NCI-H226 (cell line): Measurements from ENCODE around the gene ATP6V0A1.
"Not testable (repeated sequence)": the region's sequence is repeated elsewhere in the genome, so short reads cannot be mapped to it uniquely, and the experiment has no call there.

Experiments used
- DNase-seq: peaks from one replicate; pipeline ENCODE4 v3.0.0-alpha.2; 2015

ATP6V0A1 gene

DNA sequence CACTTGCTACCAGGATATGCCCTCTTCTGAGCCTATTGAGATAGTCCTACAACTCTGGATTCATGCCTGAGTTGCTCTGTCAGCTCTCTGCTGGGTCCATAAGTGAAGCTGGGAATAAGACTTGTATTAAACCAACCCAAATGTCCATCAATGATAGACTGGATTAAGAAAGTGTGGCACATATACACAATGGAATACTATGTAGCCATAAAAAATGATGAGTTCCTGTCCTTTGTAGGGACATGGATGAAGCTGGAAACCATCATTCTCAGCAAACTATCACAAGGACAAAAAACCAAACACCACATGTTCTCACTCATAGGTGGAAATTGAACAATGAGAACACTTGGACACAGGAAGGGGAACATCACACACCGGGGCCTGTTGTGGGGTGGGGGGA lies 19.1 kb downstream of the ATP6V0A1 start:
- DNase-seq = not testable (repeated sequence)

DNA sequence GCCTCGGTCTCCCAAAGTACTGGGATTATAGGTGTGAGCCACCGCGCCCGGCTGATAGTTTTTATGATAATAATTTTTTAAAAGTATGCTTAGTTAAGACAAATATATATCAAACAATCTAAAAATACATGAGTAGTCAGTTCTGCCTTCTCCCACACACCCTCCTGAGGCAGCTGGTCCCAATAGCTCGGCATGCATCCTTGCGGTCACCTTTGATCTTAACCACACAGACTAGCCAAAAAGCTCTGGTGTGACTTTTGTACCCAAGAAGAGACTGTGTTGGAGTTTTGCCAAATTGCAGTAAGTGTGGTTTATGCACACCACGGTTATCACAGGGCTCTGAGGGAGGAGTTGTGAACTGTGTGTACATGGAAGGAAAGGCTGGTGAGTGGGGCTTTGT lies 25.6 kb downstream of the ATP6V0A1 start:
- DNase-seq = no peak

DNA sequence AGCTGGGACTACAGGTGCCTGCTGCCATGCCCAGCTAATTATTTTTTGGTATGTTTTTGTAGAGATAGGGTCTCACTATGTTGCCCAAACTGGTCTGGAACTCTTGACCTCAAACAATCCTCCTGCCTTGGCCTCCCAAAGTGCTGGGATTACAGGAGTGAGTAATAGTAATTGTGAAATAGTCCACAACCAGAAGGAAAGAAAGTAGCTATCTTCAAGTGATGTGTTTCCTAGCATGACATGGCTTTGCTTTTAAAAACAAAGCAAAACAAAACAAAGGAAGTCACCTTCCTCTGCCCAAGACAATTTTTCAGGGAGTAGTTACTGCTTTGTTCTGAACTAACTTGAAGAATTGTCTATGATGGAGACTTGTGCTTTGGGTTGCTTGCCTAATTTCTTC lies 27.0 kb downstream of the ATP6V0A1 start:
- no peak for DNase-seq

DNA sequence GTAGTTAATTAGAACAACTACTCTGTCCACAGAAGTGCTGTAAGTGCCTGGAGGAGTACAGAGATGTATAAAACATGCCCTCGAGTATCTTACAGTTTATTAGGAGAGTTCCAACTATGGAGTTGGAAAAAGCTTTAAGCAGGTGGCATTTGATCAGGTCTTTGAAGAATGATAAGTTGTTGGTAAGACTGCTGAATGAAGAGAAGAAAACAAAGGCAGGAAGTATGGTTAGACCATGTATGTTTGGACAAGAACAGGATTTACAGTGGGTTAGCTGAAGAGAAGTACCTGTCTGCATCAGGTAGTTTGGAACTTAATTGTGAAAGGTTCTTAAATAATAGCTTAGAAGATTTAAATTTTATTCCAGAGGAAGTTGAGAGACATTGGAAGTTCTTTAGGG lies 29.4 kb downstream of the ATP6V0A1 start:
- DNase-seq = no peak

DNA sequence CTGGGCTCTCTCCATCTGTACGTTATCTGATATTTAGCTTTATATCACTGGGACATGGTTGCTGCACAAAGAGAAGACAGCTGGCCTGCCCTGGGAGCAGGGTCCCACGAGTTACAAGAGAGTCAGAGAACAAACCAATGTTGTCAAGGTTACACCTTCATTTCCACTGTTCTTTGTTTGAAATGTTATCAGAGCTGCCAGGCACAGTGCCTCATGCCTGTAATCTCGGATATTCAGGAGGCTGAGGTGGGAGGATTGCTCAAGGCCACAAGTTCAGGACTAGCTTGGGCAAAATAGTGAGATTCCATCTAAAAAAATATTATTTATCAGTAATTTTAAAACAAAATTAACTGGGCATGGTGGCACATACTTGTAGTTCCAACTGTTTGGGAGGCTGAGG lies 34.6 kb downstream of the ATP6V0A1 start:
- no peak for DNase-seq

DNA sequence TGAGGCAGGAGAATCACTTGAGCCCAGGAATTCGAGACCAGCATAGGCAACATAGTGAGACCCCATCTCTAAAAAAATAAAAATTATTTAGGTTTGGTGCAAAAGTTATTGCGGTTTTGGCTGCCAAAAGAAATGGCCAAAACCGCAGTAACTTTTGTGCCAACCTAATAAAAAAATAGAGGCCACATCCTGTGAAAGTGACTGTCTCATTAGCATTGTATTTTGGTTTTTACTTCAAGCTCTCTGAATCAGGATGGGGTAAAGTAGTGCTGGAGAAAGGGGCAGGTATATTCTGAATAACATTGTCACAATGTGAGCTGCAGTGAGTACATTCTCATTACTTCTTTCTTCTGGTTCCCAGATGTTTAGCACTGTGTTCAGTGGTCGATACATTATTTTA lies 36.0 kb downstream of the ATP6V0A1 start:
- no peak for DNase-seq

DNA sequence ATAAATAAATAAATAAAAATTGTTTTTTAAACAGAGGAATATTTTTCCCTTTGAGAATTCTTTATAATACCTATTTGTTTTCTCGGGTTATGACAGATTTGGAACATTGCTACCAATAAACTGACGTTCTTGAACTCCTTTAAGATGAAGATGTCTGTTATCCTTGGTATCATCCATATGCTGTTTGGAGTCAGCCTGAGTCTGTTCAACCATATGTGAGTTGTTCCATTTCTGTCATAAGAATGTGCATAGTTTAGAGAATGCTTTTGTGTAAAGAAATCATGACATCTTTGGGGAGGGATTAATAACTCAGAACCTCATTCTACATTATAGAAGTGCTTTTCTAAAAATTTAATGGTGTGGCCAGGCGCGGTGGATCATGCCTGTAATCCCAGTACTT lies 40.1 kb downstream of the ATP6V0A1 start:
- DNase-seq = no peak

DNA sequence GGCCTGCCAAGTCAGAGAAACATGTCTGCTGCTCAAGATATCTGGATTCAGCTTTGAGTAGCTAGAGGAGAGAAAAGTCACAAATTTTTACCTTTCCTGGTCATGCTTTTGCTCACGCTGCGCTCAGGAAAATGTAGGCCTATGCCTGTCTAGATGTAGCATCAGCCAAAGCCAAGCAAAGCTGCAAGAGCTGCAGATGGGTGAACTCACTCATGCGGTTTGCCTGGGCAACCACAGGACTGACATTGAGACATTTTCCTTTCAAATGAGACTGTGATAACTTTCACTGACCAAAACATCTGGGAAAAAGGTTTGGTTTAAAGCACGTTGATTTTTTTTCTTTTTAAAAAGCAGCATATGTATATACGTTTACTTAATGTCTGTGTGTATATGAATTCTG lies 43.4 kb downstream of the ATP6V0A1 start:
- no peak for DNase-seq

DNA sequence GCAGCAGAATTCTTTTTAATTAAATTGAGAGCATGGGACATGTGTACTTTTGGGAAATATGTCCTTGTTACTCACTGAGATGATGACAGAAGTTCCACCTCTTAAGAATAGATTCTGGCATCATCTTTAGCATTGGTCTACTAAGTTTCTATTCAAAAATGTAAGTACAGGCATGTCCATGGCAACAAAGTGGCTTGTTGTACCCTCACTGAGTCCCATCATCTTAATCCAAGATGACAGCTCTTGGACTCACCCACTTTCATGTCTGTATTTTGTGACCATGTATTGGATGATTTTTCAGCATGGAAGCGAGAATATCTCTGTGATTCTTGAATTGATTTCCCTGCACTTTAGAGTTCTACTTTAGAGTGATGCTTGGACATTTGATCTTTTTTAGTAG lies 44.2 kb downstream of the ATP6V0A1 start:
- DNase-seq = no peak

DNA sequence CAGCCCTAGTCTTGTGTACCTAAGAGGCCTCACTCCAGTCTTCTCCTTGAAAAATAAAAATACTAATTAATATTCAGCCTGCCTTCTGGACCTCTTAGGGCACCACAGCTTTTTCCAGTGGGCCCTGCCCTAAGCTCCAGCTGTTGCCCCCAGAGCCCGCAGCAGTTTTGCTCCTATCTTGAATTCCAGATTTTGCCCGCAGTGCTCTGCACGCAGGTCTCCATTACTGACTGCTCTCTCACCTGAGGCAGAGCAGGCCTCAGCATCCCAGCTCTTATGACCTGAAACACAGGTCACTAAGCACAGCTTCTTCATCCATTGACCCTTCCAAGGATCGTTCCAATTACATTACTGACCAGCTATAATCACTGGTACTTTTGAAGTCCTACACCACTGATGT lies 49.0 kb downstream of the ATP6V0A1 start:
- DNase-seq = no peak

DNA sequence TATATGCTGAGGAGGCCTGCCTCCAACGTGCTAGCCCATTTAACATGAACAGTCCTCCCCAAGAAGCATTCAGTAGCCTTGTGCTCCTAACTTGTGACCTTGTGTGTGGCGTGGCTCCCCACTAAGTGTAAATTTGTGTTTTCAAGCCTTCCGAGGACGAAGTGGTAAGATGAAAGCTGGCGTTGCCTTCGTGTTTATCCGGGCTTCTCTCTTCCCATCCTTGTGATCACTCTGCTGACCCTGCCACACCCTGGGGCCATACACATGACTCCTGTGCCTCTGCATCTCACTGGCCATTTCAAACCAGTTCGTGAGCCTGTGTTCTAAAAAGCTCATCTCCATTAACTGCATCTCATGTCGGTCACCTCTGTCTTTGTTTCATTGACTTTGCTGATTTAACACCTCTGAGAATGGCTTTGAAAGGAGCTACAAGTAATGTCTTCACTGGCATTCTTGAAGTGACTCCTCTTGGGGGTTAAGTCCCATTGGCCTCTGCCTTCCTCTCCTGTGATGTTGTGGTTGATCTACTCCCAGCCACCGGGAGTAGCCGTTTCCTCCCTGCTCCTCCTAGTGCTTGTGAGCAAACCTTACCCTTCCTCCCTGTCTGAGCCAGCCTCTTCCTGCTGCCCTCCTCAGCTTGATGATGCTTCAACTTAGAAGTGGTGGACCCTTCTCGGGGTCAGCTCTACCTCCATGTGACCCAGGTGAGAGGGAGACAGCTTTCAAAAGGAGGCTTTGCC lies 49.9 kb downstream of the ATP6V0A1 start:
- DNase-seq = no peak

DNA sequence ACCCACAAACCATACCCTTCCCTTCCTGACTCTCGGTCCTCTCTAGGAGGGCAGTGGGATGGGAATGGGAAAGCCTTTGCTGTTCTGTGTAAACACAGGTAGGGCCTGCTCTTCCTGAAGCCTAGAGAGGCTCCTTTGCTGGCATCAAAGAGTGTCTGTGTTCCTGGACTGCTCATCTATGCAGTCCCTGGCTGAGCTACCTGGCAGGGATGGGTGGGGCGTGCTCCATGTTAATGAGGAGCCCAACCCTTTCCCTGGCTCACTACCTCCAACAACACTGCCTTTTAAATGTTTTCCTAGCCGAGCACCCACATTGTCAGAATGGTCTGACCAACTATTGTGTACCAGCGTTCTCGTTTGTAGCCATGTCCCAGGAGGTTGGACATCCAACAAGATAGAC lies 50.7 kb downstream of the ATP6V0A1 start:
- DNase-seq = no peak

DNA sequence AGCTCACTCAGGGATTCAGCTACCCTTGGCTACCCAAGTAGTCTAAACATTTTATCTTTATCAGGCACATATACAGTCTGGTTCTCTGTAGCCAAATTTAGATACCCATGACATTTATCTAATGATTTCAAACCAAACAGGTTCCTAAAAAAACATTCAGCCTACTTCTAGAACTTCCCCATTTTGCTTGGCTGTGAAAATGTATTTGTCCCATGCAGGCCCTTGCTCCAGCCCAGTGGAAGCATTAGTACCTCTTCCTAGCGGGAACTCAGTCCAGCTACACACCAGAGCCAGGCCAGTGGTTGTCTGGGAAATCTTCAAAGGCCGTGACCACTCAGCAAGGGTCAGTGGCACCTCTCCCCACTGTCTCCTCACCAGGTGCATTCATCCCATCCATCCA lies 51.2 kb downstream of the ATP6V0A1 start:
- DNase-seq = no peak

DNA sequence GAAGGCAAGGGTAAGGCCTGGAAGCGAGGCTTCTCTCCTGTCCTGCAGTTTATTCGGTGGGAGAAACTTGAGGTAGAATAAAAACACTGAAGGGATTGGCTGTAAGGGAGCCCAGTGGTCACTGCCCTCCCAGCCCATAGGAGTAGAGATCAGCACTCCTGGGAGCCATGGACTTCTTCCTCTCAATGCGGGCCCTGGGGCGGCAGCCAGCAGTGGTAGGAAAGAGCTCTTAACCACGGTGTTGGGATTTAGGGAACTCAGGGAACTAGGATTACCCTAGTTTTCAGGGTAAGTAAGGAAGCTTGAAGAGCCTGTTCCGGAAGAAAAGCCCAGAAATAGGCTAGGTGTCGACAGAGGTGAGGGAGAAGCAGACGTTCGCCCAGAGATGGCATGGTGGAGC lies 53.6 kb downstream of the ATP6V0A1 start:
- DNase-seq = no peak

DNA sequence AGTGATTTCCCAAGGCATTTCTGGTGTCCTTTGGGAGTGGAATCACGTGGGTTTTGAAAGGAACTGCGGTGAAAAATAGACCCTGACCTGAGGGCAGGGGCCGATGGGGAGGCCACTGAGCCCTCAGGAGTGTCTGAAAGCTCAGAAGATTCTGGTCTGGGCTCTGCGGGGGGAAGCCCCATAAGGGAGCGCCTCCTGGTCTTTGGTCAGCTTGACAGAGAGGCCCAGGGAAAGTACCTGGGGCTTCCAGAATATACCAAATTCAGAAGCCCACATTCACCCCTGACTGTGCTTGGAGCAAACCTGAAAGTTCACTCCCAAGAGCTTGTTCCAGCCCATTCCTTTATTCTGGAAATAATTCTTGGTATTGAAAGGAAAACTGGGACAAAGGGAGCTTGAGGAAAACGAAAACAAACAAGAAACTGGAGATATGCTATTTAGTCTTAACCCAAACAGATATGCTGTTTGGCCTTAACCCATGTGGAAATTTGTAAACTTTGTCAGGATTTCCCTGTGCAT lies 54.1 kb downstream of the ATP6V0A1 start:
- no peak for DNase-seq

DNA sequence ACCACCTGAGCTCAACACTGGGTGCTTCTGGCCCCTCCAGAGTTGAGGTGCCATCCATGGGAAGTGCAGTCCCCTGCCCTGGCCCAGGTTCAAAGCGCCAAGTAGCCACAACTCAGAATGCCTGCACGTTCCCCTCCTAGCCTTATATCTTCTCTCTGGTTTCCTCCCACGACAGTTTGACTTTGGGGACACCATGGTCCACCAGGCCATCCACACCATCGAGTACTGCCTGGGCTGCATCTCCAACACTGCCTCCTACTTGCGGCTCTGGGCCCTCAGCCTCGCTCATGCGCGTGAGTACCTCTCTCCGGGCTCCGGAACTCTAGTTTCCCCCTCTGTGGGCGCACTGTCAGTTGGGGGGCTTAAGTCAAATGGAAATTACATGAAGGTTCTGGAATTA lies 55.0 kb downstream of the ATP6V0A1 start:
- DNase-seq = no peak

DNA sequence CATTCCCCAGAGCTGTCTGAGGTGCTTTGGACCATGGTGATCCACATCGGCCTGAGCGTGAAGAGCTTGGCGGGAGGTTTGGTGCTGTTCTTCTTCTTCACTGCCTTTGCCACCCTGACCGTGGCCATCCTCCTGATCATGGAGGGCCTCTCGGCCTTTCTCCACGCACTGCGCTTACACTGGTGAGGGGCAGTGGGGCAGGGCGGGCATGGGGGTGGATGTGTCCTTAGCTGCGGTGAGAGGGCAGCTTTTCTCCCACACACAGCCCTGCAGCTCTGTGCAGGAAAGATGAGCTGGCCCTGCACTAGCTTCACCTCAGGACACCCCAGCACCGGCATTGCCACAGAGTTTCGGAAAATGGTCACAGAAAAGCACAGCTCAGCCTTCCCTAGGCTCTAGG lies 55.6 kb downstream of the ATP6V0A1 start:
- no peak for DNase-seq

DNA sequence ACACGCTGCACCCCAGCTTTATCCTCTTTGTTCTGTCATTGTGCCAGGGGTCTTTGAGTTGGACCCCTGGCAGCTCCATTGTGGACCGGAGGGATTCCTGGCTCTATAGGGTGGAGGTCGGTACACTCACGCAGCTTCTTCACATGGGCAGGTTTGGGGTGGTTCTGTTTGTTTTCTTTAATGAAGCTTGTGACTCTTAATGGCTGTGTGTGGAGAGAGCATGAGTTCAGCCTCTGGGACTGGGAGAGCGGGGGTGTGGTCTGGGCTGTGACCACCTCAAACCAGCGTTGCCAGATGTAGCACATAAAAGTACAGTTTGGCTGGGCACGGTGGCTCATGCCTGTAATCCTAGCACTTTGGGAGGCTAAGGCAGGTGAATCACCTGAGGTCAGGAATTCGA lies 56.2 kb downstream of the ATP6V0A1 start:
- no peak for DNase-seq

DNA sequence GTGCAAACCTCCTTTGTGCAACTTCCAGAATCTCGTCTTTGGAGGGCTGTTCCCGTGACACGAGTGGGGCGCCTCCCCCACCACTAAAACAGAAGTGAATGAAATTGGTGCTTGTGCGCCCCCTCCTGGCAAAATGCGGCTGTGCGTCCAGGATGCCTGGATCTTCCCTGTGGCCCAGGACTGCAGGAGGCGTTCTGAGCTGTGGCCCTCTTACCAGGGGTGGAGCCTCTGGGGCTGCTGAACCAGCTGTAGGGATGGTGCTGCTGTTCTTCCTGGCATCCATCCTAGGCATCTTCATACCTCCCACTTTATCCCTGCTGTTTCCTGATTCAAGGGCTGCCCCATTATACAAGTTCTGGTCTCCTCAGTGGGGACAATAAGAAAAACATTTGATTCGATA lies 58.8 kb downstream of the ATP6V0A1 start:
- DNase-seq = peak; percentile 87

DNA sequence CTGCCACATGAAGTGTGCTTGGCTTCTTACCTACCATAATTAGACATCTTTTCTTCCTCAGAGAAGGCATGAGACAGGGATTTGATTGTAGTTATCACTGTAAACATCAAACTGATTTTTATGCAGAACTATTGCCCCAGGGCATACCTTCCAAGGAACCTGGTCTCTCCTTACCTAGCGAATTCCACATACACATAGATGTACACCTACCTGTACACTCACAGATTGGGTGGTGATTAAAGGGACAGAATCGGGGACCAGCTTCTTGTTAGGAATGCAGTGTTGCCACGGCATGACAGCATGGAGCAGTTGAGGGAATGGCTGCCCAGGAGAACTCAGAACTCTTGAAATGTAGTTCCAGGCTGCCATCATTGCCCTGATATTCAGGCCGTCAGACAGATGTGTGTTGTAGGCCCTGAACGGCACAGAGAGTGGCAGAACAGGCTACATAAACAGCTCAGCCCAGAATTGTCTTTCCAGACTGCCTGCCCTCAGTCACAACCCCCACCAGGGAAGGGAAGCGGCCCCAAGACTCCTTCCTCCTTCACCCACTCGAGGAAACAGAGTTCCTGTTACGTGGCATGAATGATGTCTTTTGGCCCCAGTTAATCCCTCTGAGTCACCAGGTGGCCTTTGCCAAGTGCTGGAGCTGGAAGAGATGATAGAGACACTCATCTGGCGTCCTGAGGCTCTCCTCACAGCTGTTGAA lies 59.5 kb downstream of the ATP6V0A1 start:
- DNase-seq = peak; percentile 96

DNA sequence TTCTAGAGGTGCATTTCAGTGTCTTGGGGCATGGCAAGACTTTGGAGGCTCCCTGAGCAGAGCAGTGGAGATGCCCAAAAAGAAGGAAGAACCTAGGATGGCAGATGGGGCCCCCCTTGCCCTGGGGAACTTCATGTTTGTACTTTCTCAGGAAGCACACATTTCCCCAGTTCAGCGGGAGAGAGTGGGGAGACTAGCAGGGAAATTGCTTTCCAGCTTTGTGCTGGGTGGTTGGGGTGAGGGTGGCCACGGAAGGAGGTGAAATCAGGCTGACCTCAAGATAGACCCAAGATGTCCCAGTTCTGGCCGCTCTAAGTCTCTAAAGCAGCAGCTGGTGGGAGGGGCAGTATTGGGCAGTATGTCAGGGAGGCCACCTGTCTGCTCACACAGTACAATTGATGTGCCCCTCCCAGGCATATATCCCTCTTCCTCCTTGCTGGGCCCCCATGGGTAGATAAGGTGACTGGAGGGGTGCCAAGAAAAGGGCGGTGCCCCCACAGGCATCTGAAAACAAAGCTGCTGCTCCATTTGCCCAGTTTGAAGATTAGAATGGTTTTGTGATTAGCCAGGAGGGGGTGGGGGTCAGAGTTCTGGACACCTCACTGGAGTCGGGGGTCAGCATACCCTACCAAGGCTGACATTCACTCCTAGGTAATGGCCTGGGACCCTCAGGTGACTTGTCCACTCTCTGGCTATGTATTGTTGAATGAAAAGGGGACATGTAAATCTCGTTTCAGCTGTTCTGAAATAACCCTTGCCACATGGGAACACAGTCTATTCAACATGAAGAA lies 60.3 kb downstream of the ATP6V0A1 start:
- peak; percentile 91 for DNase-seq

DNA sequence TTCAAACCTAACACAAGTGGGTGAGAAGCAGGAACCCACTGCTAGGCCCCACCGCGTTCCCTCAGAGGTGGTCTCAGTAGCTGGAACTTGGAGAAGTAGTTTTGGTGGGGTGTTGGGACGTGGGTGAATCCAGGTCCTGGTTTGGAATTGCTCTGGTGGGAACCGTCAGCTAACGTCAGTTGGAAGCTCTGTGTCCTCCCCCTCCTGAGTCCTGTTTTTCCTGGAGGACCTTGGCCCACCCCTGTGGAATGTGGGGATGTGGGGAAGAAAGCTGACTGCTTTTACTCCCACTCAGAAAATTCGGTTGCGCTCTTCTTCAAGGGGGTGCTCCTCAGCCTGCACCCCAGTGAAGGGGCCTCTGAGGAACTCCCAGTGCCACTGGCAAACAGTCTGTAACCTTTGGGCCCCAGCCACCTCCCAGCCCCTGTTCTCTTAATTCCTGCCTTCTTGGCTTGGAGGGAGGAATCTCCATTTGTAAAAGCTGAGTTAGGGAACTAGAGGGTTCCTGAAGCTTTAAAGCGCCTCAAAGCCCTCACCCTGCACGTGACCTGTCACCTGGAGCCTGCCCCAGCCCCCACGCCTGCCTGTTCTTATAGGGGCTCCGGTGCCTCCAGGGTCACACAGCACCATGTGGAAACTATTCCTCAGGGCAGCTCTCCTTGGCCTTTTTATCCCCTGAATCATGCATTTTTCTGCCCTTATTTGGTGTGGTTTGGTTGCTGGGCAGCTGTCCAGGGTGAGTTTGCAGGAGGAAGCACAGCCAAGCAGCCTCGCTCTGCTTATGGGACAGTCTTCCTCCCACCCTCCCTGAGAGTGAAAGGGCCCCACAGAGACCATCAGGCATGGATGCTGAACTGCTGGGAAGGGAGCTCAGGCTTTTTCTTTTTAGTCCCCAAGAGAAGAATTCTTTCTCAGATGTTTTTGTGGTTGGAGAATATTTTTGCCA lies 61.1 kb downstream of the ATP6V0A1 start:
- DNase-seq = peak; percentile 99

DNA sequence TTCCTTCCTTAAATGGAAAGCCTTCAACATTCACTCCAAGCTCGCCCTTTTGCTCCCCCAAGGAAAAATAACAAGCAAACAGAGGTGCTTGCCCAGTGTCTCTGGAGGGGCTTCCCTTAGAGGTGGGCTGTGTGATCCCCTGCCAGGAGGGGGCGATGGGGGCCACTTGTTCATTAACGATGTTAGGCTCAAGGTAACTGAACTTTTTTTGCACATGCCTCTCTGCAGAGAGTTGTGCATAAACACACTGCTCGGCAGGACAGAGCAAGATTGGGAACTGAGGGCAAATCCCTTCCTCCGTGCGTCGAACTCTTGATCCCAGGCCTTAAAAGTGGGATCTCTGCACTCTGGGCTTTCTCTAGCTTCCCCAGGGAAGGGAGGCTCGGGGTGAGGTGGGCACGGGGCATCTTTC lies 61.9 kb downstream of the ATP6V0A1 start:
- no peak for DNase-seq
